GM12878 (cell line): Measurements from ENCODE around the gene HIVEP1. TPM values are rescaled to one million over a fixed set of nuclear protein-coding genes. Genes with fewer than 3 reads are reported as not detected.

Experiments used
- ATAC-seq: fragments of 200-7000 bp; cut with Tn5 transposase; 3 replicates; pipeline ENCODE4 v1.9.1; 2020; ENCODE audit warnings: mild to moderate bottlenecking, moderate library complexity
- BruUV-seq: library from RNA; stranded (reverse); fragments of 400-500 nt; replicated peaks from 2 replicates; lab custom pipeline; 2021; lab: Mats Ljungman, UMichigan
- CTCF ChIA-PET: fragments of 300-600 bp; sonication (Branson Sonifier 250); formaldehyde crosslinking; extraction: SDS; loops from one replicate; lab custom pipeline; 2021; ENCODE audit warnings: inconsistent platforms; lab: Yijun Ruan, JAX
- POLR2A ChIA-PET: fragments of 350-600 bp; formaldehyde crosslinking; extraction: SDS; loops from one replicate; lab custom pipeline; 2021; ENCODE audit warnings: inconsistent platforms; lab: Charles Lee
- RAD21 ChIA-PET: fragments of 300-600 bp; sonication (Branson Sonifier 250); formaldehyde crosslinking; loops from one replicate; lab custom pipeline; 2023; ENCODE audit warnings: antibody characterized with exemption; ENCODE audit not compliant: unreplicated experiment; lab: Charles Lee
- SMC1A ChIA-PET: fragments of 300-600 bp; sonication (Branson Sonifier 250); formaldehyde crosslinking; loops from one replicate; lab custom pipeline; 2023; ENCODE audit not compliant: unreplicated experiment, uncharacterized antibody; lab: Charles Lee
- DNase-seq: peaks from one replicate; pipeline ENCODE4 v3.0.0-alpha.2; 2011; ENCODE audit warnings: low read depth, low spot score
- FAIRE-seq: peaks from 3 replicates; lab custom pipeline; 2011; peaks lifted over from hg19 to GRCh38; lab: Jason Lieb, UNC
- H2AFZ ChIP-seq: 2 replicates; pipeline ENCODE4 v1.6.0; 2011; ENCODE audit warnings: low read depth, low read length, control low read depth; ENCODE audit not compliant: control insufficient read depth
- H3K27ac ChIP-seq: 2 replicates; pipeline ENCODE4 v1.5.1; 2011; ENCODE audit warnings: control low read depth; ENCODE audit not compliant: control insufficient read depth, insufficient read depth
- H3K27me3 ChIP-seq, 2 experiments: replicated peaks in 1 of 2; 2 replicates each; pipeline versions ENCODE4 v1.6.0 to v1.6.1; 2011; ENCODE audit warnings: low read length in 1 of 2; ENCODE audit not compliant: control insufficient read depth in 2 of 2, insufficient read depth in 2 of 2
- H3K36me3 ChIP-seq, 2 experiments: 2 replicates each; pipeline ENCODE4 v1.5.1; 2011; ENCODE audit warnings: low read length in 1 of 2; ENCODE audit not compliant: control insufficient read depth in 2 of 2, insufficient read depth in 2 of 2
- H3K4me1 ChIP-seq: 2 replicates; pipeline ENCODE4 v1.6.1; 2011; ENCODE audit warnings: mild to moderate bottlenecking, low read length, moderate library complexity, mixed read lengths; ENCODE audit not compliant: control insufficient read depth, insufficient read depth
- H3K4me2 ChIP-seq: 2 replicates; pipeline ENCODE4 v1.6.0; 2011; ENCODE audit warnings: control low read depth; ENCODE audit not compliant: control insufficient read depth, insufficient read depth
- H3K4me3 ChIP-seq: fragments of 200-600 bp; sonication (generic); 2 replicates; pipeline ENCODE4 v1.5.1; 2016
- H3K79me2 ChIP-seq: 2 replicates; pipeline ENCODE4 v1.6.0; 2011; ENCODE audit warnings: low read length; ENCODE audit not compliant: control insufficient read depth, insufficient read depth
- H3K9ac ChIP-seq: 2 replicates; pipeline ENCODE4 v1.8.0; 2011; ENCODE audit warnings: low read length, control low read depth, mixed read lengths; ENCODE audit not compliant: control insufficient read depth, insufficient read depth
- H3K9me3 ChIP-seq: replicated peaks from 3 replicates; pipeline ENCODE4 v1.5.1; 2011; ENCODE audit warnings: mild to moderate bottlenecking, low read length; ENCODE audit not compliant: control insufficient read depth, insufficient read depth
- H4K20me1 ChIP-seq: 2 replicates; pipeline ENCODE4 v1.6.0; 2011; ENCODE audit not compliant: control insufficient read depth, insufficient read depth
- TAF1 ChIP-seq: IDR thresholded peaks from 2 replicates; pipeline ENCODE4 v1.6.1; 2011; ENCODE audit warnings: mild to moderate bottlenecking, low read depth, low read length, borderline replicate concordance
- WGBS: methylation state at CpG from one replicate; pipeline ENCODE4 v1.1.6; 2016; ENCODE audit warnings: low lambda C conversion rate; ENCODE audit not compliant: insufficient replicate concordance, insufficient coverage; ENCODE audit errors: missing lambda C conversion rate; 5-methylcytosine and 5-hydroxymethylcytosine counted together
- in situ Hi-C: fragments of 300-500 bp; cut with MboI; formaldehyde crosslinking; loops from 9 replicates; pipeline ENCODE4 v1.14.3; 2018; ENCODE audit warnings: mixed read lengths
- intact Hi-C: fragments of 100-400 bp; cut with micrococcal nuclease; formaldehyde crosslinking; loops from one replicate; pipeline ENCODE4 v1.14.2; 2022; ENCODE audit not compliant: unreplicated experiment
- polyA plus RNA-seq, 11 experiments: library from polyadenylated mRNA; depleted of rRNA in 4 of 11; unstranded in 6 of 11; stranded (reverse) in 5 of 11; fragments of >200 nt; fragmentation: Nextera tagmentation in 4 of 11; fragmentation: Illumina TruSeq in 1 of 11; extraction: Ambion mirVana in 4 of 11; extraction: Trizol in 1 of 11; gene quantifications; 1 replicate in 1 of 11; 2 replicates in 10 of 11; pipeline versions ENCODE4 v1.2.1 to v1.2.3, GENCODE V29; 2011 to 2016; ENCODE audit warnings: inconsistent platforms in 2 of 11, missing spikeins in 2 of 11, low read depth in 1 of 11
- total RNA-seq, 4 experiments: library from RNA; depleted of rRNA in 3 of 4; stranded (reverse); fragments of >200 nt in 3 of 4; fragmentation: Illumina TruSeq in 1 of 4; extraction: Trizol in 1 of 4; gene quantifications; 2 replicates each; pipeline versions ENCODE4 v1.2.1 to v1.2.3, GENCODE V29; 2013 to 2021
- TF ChIP-seq, protein P1 (sequence below): fragments of 450-650 bp; IDR thresholded peaks from 2 replicates; pipeline ENCODE4 v1.6.1; 2016; ENCODE audit warnings: mild to moderate bottlenecking
- TF ChIP-seq, protein P2 (sequence below): fragments of 450-650 bp; IDR thresholded peaks from 2 replicates; pipeline ENCODE4 v1.6.1; 2016; ENCODE audit warnings: mild to moderate bottlenecking

Gene HIVEP1
- total and polyA plus RNA-seq, 10 of the 15 experiments (the other 5 are each of a cell fraction or from before 2014, with no cell fraction given): 4.3 to 37.5 (median 21.6) TPM

DNA sequence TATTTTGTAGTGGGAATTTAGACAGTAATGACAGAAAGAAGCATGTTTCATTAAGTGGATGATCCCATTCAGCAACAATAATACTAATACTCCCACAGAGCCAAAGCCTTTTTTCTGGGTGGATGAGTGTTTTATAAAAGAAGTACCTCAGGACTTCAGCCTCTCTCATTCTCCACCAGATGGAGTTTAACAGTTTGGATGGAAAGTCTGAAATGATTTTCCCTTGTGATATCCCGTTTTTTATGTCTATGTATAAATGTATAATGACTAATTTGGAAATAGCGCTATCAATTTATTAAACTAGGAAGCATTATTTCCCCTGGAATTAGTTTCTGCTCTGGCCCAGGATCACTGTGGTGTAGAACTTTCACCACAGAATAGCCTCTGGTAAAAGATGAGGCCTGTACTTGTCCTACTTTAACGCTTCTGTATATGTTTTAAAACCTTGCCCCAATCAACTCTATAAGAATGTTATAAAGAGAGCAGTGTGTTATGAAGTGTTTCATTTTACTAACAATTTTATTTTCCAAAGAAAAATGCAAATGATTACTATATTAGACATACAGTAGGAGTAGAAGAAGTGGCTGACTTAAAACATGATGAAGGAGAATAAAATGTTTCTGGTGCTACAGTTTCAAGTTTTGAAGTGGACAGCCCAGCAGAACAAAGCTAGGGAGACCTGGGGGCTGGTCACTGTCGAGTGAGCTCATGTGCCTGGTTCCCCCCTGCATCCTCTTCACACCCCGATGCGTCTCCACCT is 135.6 kb downstream of the HIVEP1 start:
- Histone ChIP-seq H3K27ac (no peak overlapping the region), H3K9ac (no peak overlapping the region), H3K4me1 (no peaks in the 10 kb centered on the region), H3K36me3 (peaks cover 0 to 11% of the 10 kb centered on the region in 2 experiments; a peak in 3 of 4 replicates), H3K9me3 (no peaks in the 10 kb centered on the region), H4K20me1 (no peaks in the 10 kb centered on the region), H3K27me3 (no peaks in the 10 kb centered on the region), H3K79me2 (no peaks in the 10 kb centered on the region), H2AFZ (no peak overlapping the region), H3K4me3 (no peak overlapping the region)
- no TSS peak for BruUV-seq
- POLR2A ChIA-PET: no interaction called here
- CTCF ChIA-PET: interaction anchor here (1.1 kb wide), 1 partner anchor 143 kb away, joined by 3 read pairs; the partner anchor contains the start of gene EDN1
- no peak for ATAC-seq
- SMC1A ChIA-PET: no interaction called here
- TF ChIP-seq, protein P1, sequence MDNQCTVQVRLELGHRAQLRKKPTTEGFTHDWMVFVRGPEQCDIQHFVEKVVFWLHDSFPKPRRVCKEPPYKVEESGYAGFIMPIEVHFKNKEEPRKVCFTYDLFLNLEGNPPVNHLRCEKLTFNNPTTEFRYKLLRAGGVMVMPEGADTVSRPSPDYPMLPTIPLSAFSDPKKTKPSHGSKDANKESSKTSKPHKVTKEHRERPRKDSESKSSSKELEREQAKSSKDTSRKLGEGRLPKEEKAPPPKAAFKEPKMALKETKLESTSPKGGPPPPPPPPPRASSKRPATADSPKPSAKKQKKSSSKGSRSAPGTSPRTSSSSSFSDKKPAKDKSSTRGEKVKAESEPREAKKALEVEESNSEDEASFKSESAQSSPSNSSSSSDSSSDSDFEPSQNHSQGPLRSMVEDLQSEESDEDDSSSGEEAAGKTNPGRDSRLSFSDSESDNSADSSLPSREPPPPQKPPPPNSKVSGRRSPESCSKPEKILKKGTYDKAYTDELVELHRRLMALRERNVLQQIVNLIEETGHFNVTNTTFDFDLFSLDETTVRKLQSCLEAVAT: no peak
- TF ChIP-seq TAF1: no peak
- TF ChIP-seq, protein P2, sequence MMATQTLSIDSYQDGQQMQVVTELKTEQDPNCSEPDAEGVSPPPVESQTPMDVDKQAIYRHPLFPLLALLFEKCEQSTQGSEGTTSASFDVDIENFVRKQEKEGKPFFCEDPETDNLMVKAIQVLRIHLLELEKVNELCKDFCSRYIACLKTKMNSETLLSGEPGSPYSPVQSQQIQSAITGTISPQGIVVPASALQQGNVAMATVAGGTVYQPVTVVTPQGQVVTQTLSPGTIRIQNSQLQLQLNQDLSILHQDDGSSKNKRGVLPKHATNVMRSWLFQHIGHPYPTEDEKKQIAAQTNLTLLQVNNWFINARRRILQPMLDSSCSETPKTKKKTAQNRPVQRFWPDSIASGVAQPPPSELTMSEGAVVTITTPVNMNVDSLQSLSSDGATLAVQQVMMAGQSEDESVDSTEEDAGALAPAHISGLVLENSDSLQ: no peak
- TF ChIP-seq, all 136 proteins: peak for 0
- in situ Hi-C loops: no loop called here
- DNase-seq (no peak), FAIRE-seq (no peak)
- whole genome bisulfite sequencing: 90% methylated on average over 6 of the region's 6 CpGs
- RAD21 ChIA-PET: no interaction called here
- no peak overlapping the region for H3K4me2 ChIP-seq
- intact Hi-C loops: no loop called here
